ENCODE results near the gene CDC14B.

The CDC14B gene

GRCh38 chr9:96450613-96451528, 168.8 kb downstream of the CDC14B start:
- peak overlapping the region; percentile 78 for H3K4me3 ChIP-seq (ENCODE audit: insufficient read depth, low read length, poor library complexity, severe bottlenecking)
- no peaks in the 10 kb centered on the region for H3K79me2 ChIP-seq (ENCODE audit: insufficient read depth, low read length)
- H3K9me2 ChIP-seq (replicated peaks; ENCODE audit: insufficient read depth, low read length), result no peaks in the 10 kb centered on the region
- no peaks in the 10 kb centered on the region for H4K20me1 ChIP-seq (ENCODE audit: low read depth, low read length)
- H3K36me3 ChIP-seq (ENCODE audit: low read length), result no peaks in the 10 kb centered on the region
- peak overlapping the region; percentile 58 for H3K9ac ChIP-seq (ENCODE audit: low read length)
- no peaks in the 10 kb centered on the region for H3K9me3 ChIP-seq (ENCODE audit: insufficient read depth, low read length)
- H3K4me2 ChIP-seq (ENCODE audit: low read depth, low read length, poor library complexity, severe bottlenecking), result peak overlapping the region; percentile 61
- no peaks in the 10 kb centered on the region for H3K27me3 ChIP-seq (ENCODE audit: low read length)
- TF ChIP-seq CTCF (IDR thresholded peaks at IDR 0.05; ENCODE audit: insufficient read depth, low read length, poor library complexity, severe bottlenecking), result no peak
- TF ChIP-seq EZH2phosphoT487 (conservative IDR thresholded peaks at IDR 0.05; ENCODE audit: low read length), result no peak
- peak overlapping the region; percentile 44 for H2AFZ ChIP-seq (ENCODE audit: low read depth, low read length, severe bottlenecking)
- H3F3A ChIP-seq (ENCODE audit: insufficient read depth), result 0 out of 2 replicates have a peak, but pooled peaks cover 8% of the 10 kb centered on the region
- no peak overlapping the region for H3K27ac ChIP-seq (ENCODE audit: low read depth, low read length)
